Ishikawa (cell line): ENCODE measurements around the gene DENND1C.

Experiments
- CEBPB ChIP-seq: IDR thresholded peaks from 2 replicates; pipeline ENCODE4 v1.6.1; 2012
- CREB1 ChIP-seq: IDR thresholded peaks from 2 replicates; pipeline ENCODE4 v1.6.1; 2012; ENCODE audit warnings: low read depth
- EGR1 ChIP-seq: IDR thresholded peaks from 2 replicates; pipeline ENCODE4 v1.6.1; 2012
- EP300 ChIP-seq: IDR thresholded peaks from 2 replicates; pipeline ENCODE4 v1.6.1; 2012; ENCODE audit warnings: borderline replicate concordance
- FOXM1 ChIP-seq: IDR thresholded peaks from 2 replicates; pipeline ENCODE4 v1.6.1; 2012; ENCODE audit warnings: low read depth, borderline replicate concordance
- MAX ChIP-seq: IDR thresholded peaks from 2 replicates; pipeline ENCODE4 v1.6.1; 2012
- RAD21 ChIP-seq: IDR thresholded peaks from 2 replicates; pipeline ENCODE4 v1.6.1; 2012; ENCODE audit warnings: low read depth
- TAF1 ChIP-seq: IDR thresholded peaks from 2 replicates; pipeline ENCODE4 v1.6.1; 2012; ENCODE audit warnings: low read depth, mild to moderate bottlenecking
- TEAD4 ChIP-seq: IDR thresholded peaks from 2 replicates; pipeline ENCODE4 v1.6.1; 2012
- TF ChIP-seq, protein P1 (sequence below): IDR thresholded peaks from 2 replicates; pipeline ENCODE4 v1.6.1; 2012; ENCODE audit warnings: low read depth, mild to moderate bottlenecking

- TF ChIP-seq EP300 = no peak
- no peak for TF ChIP-seq CREB1
- no peak for TF ChIP-seq EGR1
- no peak for TF ChIP-seq CEBPB
- TF ChIP-seq MAX = no peak
- TF ChIP-seq RAD21 = no peak
- TF ChIP-seq, protein P1, sequence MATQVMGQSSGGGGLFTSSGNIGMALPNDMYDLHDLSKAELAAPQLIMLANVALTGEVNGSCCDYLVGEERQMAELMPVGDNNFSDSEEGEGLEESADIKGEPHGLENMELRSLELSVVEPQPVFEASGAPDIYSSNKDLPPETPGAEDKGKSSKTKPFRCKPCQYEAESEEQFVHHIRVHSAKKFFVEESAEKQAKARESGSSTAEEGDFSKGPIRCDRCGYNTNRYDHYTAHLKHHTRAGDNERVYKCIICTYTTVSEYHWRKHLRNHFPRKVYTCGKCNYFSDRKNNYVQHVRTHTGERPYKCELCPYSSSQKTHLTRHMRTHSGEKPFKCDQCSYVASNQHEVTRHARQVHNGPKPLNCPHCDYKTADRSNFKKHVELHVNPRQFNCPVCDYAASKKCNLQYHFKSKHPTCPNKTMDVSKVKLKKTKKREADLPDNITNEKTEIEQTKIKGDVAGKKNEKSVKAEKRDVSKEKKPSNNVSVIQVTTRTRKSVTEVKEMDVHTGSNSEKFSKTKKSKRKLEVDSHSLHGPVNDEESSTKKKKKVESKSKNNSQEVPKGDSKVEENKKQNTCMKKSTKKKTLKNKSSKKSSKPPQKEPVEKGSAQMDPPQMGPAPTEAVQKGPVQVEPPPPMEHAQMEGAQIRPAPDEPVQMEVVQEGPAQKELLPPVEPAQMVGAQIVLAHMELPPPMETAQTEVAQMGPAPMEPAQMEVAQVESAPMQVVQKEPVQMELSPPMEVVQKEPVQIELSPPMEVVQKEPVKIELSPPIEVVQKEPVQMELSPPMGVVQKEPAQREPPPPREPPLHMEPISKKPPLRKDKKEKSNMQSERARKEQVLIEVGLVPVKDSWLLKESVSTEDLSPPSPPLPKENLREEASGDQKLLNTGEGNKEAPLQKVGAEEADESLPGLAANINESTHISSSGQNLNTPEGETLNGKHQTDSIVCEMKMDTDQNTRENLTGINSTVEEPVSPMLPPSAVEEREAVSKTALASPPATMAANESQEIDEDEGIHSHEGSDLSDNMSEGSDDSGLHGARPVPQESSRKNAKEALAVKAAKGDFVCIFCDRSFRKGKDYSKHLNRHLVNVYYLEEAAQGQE = no peak
- no peak for TF ChIP-seq TAF1
- no peak for TF ChIP-seq FOXM1
- TF ChIP-seq TEAD4 = no peak
Observed at GRCh38 chr19:6521718-6522646, 40.4 kb upstream of the DENND1C start.
